Head of caudate nucleus (tissue), 42 donors: ENCODE results near the gene DDX59.

Experiments
- DNase-seq, 42 donors: peaks; one replicate each; pipeline versions ENCODE4 v3.0.0 to v3.0.0-alpha.2; 2020 to 2021; ENCODE audit warnings: mixed read lengths in 7 of 42
- intact Hi-C: fragments of 100-400 bp; cut with DNase I; formaldehyde crosslinking; loops from one replicate; pipeline ENCODE4 v1.15.0; 2022

The DDX59 gene

GRCh38 chr1:200669314-200670241 is at the start of gene DDX59:
TSS of gene DDX59 (minus strand) at chr1:200669907. CDS start at chr1:200666740, 3,167 bp downstream.
- intact Hi-C loops = loop anchor here (2.0 to 5.0 kb wide), 2 partner anchors 69 to 133 kb away; partner anchors contain the start of gene CAMSAP2

GRCh38 chr1:200714504-200715187 is 44.9 kb upstream of the DDX59 start:
- DNase-seq = no peak
- intact Hi-C loops = no loop called here

More at GRCh38 chr1:200669314-200670241, at the start of gene DDX59:
- peak; percentile 82 to 98 (median 95) for DNase-seq

- intact Hi-C loops = no loop called here
- no peak for DNase-seq
These were observed 40.5 kb upstream of the DDX59 start for GRCh38 chr1:200710166-200710565.

DNA sequence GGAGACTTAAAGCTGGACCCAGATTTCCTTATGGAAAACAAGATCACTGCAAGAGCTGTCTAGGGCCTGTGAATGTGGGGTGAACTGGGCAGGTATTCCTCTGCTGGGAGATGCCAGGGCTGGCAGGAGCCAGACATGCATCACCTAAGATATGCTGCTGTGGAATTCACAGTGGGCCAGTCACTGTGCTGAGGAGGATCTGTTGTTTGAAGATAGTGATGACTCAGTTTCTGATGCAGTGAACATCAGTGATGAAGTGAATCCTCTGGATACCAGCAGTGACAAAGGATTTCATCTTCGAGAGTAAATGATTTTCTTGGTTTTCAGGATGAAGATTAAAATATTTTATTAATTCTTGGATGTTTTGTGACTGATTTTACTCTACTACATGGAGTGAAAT is 39.1 kb upstream of the DDX59 start:
- DNase-seq = peak in 2 of 42 donors; percentile 23 to 32
- intact Hi-C loops = no loop called here

DNA sequence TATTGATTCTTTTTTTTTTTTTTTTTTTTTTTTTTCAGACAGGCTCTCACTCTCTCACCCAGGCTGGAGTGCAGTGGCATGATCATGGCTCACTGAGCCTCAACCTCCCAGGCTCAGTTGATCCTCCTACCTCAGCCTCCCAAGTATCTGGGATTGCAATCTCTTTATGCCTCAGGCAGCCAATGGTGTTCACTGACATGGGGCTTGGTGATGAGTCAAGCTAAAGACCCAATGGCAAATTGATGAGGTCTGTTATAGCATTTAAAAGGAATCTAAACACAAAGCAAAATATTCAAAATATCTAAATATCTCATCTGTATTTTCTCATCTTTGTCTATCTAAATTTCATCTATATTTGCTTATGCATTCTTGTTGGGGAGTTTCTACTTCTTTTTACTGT is 38.5 kb upstream of the DDX59 start:
- DNase-seq = no peak
- intact Hi-C loops = no loop called here

DNA sequence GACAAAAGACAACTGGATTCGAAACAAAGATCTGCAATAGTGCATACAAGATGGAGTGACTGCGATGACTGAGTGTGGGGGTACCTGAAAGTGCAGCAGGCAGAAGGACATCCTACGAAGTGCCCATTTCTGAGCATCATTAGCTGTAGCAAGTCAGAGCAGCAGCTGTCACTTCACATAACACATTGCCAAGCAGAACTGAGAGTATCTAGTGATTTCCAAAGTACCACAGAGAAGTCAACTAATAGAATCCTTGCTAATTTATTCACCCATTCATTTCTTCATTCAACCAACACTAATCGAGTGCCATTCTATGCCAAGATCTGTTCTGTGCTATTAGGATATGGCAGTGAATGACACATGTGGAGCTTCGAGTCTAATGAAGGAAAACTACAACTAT is 37.4 kb upstream of the DDX59 start:
- intact Hi-C loops = no loop called here
- no peak for DNase-seq

DNA sequence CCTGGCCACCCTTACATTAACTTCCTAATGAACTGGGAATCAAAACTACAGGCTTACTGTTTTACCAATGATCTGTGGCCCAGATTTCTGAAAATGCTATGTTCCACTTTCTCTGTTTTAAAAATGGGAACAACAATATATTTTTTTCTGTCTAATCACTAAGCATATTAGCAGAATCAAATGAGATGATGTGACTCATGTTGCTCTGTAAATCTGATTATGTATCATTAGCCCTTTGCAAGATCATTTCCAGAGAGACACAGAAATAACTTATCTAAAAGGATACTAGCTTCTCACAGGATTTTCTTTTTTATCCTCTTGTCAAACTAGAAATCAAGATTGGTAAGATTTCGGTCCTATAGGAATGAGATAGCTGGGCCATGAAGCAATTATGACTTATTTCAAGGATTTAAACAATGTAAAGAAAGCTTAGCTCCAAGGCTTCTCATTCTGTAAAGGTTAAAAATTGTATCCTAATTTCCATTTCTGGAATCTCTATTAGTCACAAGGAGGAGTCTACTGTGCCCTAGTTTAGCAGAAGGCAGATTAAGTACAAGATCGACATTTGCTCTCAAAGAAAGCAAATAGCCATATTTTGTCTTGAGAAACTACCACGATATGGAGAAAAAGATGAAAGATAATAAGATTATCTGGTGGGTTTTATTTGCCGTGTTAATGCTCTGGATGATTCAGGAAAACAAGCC is 36.6 kb upstream of the DDX59 start:
- DNase-seq = no peak
- intact Hi-C loops = no loop called here

GRCh38 chr1:200704986-200705500 is 35.3 kb upstream of the DDX59 start:
- intact Hi-C loops = no loop called here
- no peak for DNase-seq

- intact Hi-C loops = no loop called here
- DNase-seq = no peak
These were observed 30.2 kb upstream of the DDX59 start for GRCh38 chr1:200699871-200700270.

DNA sequence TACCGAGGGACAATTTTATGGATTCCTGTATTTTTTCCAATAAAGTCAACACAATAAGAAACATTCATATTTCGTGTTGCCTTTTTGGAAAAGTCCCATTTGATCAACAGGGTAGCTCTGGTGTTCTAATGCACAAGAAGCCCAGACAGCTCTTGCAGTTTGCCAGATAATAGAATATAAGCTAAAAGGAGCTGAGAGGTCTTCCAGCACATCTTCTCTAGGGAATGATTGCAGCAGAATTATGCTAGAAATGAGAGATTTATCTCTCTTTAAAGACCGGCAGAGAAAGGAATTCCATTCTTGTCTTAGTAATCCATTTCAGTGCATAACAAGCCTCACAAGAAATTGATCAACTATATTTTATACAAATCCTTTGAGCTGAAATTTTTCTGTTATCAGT is 25.0 kb upstream of the DDX59 start:
- intact Hi-C loops = no loop called here
- DNase-seq = no peak

DNA sequence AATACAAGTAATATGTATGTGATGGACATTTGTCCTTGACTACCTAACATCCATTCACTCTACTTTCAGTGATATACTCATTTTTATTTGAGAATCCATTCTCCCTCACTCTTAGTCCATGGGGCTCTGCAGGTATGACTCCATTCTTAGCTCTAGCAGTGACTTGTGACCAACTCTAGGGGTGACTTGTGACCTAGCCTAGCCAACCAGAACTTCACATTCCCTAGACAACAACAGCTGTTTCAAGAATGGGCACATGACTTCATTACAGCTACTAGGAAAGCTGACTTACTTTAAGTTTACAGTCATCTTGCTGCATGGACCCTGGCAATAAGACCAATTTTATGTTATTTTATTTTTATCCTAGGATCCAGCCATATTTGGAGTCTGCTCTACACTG is 23.6 kb upstream of the DDX59 start:
- no peak for DNase-seq
- intact Hi-C loops = no loop called here

- no peak for DNase-seq
- intact Hi-C loops = no loop called here
These were observed 22.6 kb upstream of the DDX59 start for GRCh38 chr1:200692316-200692715.

DNA sequence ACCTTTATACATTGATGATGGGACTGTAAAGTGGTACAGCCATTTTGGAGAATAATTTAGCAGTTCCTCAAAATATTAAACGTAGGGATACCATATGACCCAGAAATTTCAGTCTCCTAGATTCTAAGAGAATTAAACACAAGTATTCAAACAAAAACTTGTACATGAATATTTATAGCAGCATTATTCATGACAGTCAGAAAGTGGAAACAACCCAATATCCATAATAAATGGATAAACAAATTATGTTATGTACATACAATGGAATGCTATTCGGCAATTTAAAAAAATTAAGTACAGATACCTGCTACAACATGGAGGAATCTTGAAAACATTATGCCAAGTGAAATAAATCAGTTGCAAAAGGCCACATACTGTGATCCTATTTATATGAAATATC is 16.9 kb upstream of the DDX59 start:
- no peak for DNase-seq
- intact Hi-C loops = no loop called here

GRCh38 chr1:200684015-200684414 is 14.3 kb upstream of the DDX59 start:
- DNase-seq = no peak
- intact Hi-C loops = no loop called here

DNA sequence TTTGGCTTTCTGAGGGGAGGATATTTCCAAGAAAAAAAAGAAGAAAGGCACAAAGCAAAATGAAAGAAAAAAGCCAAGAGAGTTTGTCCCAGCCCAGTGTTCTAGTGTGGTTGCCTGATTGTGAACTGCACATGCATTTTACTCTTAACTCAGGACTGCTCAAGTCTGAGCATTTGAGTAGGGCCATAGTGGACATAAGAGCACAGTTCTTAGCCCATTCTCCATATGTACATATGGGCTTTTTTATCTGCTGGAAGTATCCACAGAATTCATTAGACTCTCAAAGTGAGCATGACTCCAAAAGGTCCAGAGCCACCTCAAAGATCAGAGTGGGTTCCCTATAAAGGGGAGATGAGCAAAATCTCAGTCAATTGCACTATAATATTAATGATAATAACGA is 13.6 kb upstream of the DDX59 start:
- DNase-seq = no peak
- intact Hi-C loops = no loop called here

GRCh38 chr1:200681231-200681630 is 11.5 kb upstream of the DDX59 start:
- intact Hi-C loops = no loop called here
- no peak for DNase-seq

DNA sequence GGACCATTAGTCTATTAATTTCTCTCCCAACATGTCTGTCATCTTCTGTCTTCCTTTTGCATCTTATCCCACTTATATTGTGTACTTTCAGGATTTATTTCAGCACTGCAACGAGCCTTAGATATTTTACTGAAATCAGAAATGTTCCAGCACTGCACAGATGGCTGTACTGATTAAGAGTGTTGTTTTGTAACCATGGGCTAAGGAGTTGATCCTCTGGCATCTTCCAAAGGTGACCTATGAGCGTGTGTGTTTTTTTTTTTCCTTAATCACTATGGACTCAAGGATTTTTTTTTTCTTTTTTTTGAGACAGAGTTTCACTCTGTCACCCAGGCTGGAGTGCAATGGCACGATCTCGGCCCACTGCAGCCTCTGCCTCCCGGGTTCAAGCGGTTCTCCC is 7.1 kb upstream of the DDX59 start:
- no peak for DNase-seq
- intact Hi-C loops = no loop called here

GRCh38 chr1:200675588-200675852 is 5.8 kb upstream of the DDX59 start:
- DNase-seq = no peak
- intact Hi-C loops = no loop called here

- DNase-seq = no peak
- intact Hi-C loops = no loop called here
These were observed 5.3 kb upstream of the DDX59 start for GRCh38 chr1:200674838-200675587.
